GM23338 (cell line): ENCODE results near the gene S100A8.

Experiments used
- CREB1 ChIP-seq: fragments of 250-450 bp; sonication (Bioruptor Pico); IDR thresholded peaks from 2 replicates; pipeline ENCODE4 v1.5.0; 2020; ENCODE audit warnings: low read depth, mild to moderate bottlenecking, moderate library complexity
- CTCF ChIP-seq, 2 experiments: fragments of 200-600 bp in 1 of 2; sonication (generic) in 1 of 2; conservative IDR thresholded peaks; 2 replicates each; pipeline versions ENCODE4 v1.5.1 to v1.6.1; 2016 to 2017; ENCODE audit warnings: antibody characterized with exemption in 2 of 2, low read depth in 2 of 2, mild to moderate bottlenecking in 2 of 2, moderate library complexity in 1 of 2
- EZH2phosphoT487 ChIP-seq: fragments of 200-600 bp; sonication (generic); IDR thresholded peaks from one replicate; pipeline ENCODE4 v1.8.1; 2018; ENCODE audit warnings: antibody characterized with exemption; ENCODE audit not compliant: unreplicated experiment
- STAT1 ChIP-seq: IDR thresholded peaks from one replicate; pipeline ENCODE4 v1.6.1; 2016; ENCODE audit warnings: antibody characterized with exemption; ENCODE audit not compliant: unreplicated experiment

GRCh38 chr1:153375511-153375910 lies 15.4 kb downstream of the S100A8 start, which contains the start of gene S100A12:
- TF ChIP-seq CTCF (conservative IDR thresholded peaks at IDR 0.05; ENCODE audit: low read depth in 2 of 2) (no peak), CREB1 (CRISPR knock-in tag) (no peak), EZH2phosphoT487 (no peak), STAT1 (no peak)
